GM18873 (cell line): ENCODE results near the gene FBXL20.

Experiments
- ATAC-seq: cut with Tn5 transposase; IDR thresholded peaks from one replicate; pipeline ENCODE4 v1.9.1; 2021; ENCODE audit warnings: mild to moderate bottlenecking, moderate library complexity, moderate number of reproducible peaks; ENCODE audit not compliant: unreplicated experiment, low FRiP score

Gene FBXL20

DNA sequence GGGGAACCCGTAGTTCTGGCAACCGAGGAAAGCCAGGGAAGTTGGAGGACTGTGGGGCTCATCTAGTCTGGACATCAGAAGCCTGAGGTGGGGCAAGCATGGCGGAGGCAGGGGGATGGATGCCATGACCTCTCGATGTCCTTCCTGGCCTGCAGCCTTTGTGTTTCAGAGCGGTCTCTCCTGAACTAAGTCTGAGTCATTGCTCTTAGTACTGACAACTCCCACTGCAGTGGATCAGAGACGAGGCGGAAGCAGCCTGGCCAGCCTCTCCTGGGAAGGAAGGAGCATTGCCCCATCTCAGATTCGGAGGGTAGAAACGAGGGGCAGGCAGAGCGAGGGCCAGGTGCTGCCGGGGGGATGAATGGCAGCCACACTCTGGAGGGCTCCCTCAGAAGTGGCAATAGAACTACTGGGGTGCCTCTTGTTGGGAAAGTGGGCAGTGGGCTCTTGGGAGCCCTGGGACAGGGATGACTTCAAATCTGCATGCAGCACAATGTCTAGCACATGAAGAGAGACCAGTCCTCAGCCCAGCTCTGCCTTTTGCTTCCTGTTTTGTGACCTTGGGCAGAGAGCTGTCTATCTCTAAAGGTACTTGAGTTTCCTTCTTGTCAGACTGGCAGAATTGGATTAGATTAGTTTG, 172.0 kb downstream of the FBXL20 start:
- no peak for ATAC-seq

DNA sequence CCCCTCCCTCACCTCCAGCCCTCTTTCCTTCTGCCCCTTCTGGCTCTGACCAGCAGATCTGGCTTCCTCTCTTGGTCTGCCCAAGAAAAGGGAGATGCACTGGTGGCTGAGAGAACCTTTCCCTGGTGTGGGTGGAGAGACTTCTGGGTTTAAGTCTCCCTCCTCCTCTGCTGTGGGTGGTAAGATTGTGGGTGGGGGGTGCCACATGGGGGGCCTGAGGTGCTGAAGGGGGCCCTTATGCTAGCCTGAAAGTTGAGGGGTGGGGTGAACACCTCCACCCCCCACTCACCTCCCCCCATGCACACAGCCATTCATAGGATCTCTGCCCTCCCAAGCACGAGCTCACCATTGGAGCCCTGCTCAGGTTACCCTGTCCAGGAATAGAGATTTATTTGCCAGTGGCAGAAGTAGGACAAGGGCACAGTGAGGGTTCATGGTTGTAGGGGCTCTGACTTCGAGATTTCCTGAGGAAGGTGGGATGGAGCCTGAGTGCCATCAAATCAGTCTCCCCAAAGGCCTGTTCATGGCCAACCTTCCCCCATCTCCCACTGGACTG, 174.0 kb downstream of the FBXL20 start:
- ATAC-seq: no peak

DNA sequence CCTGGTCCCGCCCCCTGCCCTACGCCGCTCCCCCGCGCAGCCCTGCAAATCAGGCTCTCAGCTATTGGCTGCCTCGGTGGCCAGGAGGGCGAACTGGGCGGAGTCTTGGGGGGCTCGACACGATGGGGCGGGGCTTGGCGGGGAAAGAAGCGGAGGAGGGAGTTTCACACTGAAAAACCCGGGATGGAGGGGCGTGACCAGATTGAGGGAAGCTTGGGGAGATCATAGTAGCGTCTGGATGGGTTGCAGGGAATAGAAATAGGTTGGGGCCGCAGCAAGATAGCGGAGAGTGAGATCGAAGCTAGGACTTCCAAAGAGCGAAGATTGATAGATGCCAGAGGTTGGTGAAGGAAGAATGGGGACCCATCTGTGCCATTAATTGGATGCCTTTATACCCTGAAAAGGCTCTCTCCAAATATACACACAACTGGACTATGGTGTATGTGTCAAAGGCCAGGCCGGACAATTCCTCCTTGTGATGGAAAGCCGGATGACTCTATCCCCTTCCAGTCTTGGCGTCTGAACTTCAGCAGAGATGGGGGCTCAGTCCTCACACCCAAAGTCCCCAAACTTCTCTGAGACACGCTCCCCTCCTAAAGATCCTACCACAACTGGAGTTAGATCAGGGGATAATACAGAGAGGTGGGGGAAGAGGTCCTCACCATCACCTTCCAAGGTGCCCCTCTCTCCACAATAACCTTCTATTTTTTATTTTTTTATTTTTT, 175.3 kb downstream of the FBXL20 start:
- ATAC-seq: no peak

DNA sequence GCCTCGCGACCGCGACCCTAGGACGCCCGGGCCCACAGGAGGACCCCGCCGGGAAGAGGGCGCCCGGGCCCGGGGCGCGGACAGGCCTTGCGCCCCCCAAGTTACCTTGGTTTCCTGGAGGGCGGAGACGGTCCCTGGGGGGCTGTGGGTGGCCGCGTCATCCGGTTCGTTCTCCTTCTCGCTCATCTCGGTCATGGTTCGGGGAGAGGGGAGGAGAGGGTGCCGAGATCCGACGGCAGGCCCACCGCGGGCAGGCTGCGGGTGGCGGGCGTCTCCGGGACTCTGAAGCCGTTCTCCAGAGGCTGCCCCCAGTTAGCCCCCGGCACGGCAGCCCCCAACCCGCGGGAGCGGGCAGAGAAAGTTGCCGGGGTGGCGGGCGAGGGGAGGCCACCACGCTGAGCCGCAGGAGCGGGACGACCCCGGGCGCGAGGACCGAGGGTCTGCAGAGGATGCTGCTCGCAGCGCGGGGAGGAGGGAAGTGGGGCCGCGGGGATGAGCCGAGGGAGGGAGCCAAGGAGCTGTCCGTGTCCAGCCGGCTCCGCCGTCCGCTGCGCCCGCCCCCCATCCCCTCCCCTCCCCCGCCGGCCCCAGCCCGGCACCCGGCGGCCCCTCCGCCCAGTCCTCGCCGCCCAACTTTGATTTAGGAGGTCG, 176.0 kb downstream of the FBXL20 start, which contains the start of gene STAC2:
Gene STAC2, minus strand, starts transcription at position 638 of the 651 bp plus-strand sequence. Its CDS starts 443 bp downstream, at position 195.
- no peak for ATAC-seq

- no peak for ATAC-seq
Observed at GRCh38 chr17:39224778-39225307, 176.6 kb downstream of the FBXL20 start.

GRCh38 chr17:39223907-39224777, 177.3 kb downstream of the FBXL20 start:
- no peak for ATAC-seq

DNA sequence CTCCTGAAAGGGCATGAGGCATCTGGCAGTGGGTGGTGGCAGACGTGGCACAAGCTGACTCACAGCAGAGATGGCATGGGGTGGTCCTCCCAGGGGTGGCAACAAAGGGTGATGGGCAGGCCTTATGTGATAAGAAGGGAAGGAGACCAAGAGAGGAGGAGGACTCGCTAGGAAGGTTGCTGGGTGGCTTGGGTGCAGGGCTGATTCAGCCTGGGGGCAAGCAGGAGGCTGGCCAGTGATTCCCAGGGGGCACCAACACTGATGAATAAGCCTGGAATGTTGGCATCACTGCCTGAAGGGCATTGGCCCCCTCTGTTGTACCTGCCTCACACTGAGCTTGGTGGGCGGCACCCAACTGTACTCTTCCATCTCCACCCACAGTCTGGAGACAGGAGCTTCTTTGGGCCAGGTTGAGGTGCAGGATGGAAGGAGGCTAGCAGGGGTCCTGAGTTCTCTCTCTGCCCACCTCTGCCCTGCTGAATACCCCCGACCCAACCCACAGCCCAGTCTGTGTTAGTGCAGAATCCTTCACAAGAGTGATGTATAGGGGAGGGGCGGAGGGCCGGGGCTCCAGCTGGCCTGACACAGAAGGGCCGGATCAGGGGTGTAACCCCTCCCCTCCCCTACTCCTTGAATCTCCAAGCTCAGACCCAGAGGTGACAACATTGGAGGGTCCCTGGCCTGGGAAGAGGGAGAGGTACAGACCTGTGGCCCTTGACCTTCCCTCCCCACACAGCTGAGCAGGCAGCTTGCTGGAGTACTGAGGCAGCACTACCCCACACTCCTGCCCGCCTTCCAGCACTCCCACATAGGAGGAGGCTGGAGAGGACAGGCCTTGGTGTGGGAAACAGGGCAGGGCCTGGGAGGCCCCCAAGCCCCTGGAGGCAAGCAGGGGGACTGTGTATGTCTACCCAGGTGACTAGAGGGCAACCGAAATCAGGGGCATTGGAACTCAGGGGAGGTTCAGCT, 178.3 kb downstream of the FBXL20 start:
- no peak for ATAC-seq

DNA sequence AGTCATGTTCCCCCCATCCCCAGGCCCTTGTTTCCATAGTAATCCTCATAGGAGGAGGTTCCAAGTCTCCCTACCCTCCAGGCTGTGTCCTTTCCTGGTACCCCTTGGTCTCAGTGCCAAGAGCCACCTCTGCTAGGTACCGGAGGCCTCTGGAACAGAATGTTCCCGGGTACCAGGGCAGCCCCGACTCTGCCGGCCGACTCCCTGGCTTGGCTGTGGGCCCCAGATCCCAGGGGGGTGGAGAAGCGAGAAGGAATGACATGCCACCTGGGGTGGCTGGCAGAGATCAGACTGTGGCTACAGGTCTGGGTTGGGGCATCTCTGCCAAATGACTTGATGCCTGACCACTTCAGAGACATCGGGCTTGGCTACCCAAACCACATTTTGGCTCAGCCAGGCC, 179.3 kb downstream of the FBXL20 start:
- no peak for ATAC-seq

GRCh38 chr17:39221572-39221971, 179.9 kb downstream of the FBXL20 start:
- no peak for ATAC-seq

DNA sequence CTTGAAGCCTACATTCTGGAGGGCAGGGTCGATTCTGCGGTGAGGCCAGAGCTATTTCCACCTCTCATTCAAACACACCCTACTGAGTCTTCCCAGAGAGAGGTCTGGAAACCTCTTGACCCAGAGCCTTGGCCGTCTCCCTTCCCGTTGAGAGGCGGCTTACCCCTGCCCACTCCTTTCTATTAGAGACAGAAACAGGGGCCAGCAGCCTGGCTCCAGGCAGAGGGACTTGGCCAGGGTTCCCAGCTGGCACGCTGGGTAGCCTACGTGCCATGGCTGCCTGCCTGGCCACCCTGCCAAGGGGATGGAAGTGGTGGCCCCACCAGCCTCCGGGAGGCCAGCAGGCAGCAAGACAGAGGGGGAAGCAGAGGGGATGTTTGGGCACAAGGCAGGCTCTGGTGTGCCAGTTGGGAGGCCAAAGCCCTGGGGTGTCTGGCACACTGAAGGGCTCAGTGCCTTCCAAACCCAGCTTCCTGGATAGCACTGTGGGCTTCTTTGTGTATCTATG, 181.7 kb downstream of the FBXL20 start:
- no peak for ATAC-seq

GRCh38 chr17:39218906-39219305, 182.5 kb downstream of the FBXL20 start:
- ATAC-seq: no peak

GRCh38 chr17:39217734-39218369, 183.6 kb downstream of the FBXL20 start:
- no peak for ATAC-seq

DNA sequence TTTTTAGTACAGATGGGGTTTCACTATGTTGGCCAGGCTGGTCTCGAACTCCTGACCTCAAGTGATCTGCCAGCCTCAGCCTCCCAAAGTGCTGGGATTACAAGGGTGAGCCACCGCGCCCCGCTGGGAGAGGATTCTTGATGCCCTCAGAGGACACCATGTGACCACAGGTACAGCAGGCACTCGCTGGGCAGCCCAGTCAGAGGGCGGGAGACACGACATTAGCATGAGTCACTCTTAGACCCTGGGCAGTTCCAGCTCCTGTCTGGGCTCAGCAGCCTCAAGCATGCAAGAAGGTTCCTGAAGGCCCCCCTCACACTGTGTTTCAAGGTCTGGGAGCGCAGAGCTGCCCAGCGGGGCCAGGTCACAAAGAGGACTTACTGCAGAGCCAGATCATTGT, 187.6 kb downstream of the FBXL20 start:
- ATAC-seq: no peak

DNA sequence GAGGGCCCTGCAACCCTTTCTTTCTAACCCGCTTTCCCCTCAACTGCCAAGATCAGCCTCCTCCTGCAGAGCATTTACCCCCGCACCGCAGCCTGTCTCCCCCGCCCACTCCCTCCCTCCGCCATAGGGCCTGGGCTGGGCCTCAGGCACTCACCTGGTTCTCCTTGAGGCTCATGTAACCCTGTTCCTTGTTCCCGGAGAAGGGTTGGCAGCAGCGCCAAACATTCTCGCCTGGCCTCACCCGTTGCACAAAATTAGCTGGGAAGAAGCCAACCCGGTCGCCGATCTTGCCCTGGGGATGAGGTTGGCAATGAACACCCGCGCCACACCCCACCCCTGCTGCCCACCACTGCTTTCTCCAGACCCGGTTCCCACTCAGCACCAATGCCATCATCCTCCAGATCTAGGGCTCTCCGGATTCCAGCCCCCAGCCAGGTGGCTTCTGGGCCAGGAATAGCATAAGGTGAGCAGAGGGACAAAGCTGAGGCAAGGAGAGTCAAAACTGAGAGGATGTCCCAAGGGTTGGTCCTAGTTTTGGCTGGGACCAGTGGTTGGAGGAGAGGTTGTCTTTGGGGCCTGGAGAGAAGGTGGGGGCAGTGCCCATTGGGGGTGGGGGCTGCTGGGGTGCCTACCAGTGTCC, 188.5 kb downstream of the FBXL20 start:
- ATAC-seq: no peak

- ATAC-seq: no peak
Observed at GRCh38 chr17:39212195-39212810, 189.1 kb downstream of the FBXL20 start.

GRCh38 chr17:39210093-39210434, 191.4 kb downstream of the FBXL20 start:
- no peak for ATAC-seq

DNA sequence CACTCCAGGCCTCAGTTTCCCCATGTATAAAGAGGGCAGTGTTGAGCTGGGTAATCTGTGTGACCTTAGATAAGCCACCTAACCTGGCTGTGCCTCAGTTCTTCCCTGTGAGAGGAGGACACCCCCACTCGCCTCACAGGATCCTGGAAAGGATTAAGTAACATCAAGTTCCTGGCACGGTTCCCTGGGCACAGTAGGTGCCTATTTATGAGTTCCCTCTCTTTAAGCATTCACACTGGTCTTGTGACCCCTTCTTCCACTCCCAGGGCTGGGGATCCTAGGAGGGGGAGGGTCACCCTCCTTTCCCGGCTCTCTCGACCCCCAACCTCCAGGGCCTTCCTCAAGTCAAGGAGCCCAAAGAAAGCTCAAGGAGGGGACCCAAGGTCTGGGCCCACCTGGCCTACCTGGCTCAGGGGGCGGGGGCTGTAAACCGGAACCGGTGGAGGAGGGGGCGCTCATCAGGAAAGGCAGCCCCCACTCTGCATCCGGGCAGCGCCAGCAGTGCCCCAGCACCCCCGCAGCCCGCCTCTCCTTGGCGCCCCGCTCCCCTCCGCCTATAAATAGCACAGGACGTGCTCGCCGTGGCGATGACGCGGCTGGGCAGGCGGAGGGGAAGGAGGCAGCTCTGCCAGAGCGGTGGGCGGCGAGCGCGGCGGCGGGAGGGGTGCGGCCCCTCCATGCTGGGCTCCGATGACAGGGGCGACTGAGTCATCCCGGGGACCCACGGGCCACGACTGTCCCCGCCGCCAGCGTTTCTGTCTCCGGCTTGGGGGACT, 191.9 kb downstream of the FBXL20 start:
- no peak for ATAC-seq
